ENCODE results near the gene DLK2. TPM values are rescaled to one million over a fixed set of nuclear protein-coding genes. Genes with fewer than 3 reads are reported as not detected.
"Not testable (repeated sequence)": the region's sequence is repeated elsewhere in the genome, so short reads cannot be mapped to it uniquely, and the experiment has no call there.

The DLK2 gene
- total RNA-seq, 2 donors from 2014 or later = 0.27 to 0.28 TPM

DNA sequence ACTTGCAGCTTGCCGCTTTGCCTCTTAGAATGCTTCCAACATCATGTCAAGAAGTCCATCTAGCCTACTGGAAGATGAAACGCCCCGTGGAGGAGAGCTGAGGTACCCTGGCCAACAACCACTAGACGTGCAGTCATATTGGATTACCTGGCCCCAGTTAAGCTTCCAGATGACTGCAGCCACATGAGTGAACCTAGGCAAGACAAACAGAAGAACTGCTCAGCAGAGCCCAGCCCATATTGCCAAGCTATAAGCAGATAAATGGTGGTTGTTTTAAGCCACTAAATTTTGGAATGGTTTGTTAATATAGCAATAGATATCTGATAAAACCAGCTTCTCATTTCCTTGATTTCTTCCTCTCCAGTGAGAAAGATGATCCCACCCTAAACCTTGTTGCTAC is 4.7 kb upstream of the DLK2 start:
- intact Hi-C loops (cut with DNase I, micrococcal nuclease) = no loop called here
- DNase-seq (no peak), ATAC-seq (no peak)

DNA sequence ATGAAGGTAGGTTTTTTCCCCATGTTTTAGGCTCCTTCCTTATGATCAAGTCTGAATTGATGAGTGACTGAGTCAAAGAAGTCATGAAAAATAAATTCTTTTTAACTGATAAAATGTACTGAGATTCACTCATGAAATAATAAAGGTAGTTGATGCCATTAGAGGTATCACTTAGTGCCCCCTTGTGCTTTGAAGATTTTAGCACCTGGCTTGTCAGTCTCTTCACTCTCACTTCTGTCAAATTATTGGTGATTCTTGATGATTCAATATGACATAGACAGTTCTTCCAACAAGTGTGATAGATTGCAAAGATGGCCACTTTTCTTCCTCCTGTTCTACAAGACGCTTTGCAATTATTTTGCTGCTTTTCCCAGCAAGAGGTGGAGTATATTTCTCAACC is 4.2 kb upstream of the DLK2 start:
- intact Hi-C loops (cut with DNase I, micrococcal nuclease) = loop anchor here in 1 of 2 donors (10.0 kb wide), 1 partner anchor 45 kb away; no protein-coding TSS in a partner anchor
- ATAC-seq = no peak
- no peak for DNase-seq

DNA sequence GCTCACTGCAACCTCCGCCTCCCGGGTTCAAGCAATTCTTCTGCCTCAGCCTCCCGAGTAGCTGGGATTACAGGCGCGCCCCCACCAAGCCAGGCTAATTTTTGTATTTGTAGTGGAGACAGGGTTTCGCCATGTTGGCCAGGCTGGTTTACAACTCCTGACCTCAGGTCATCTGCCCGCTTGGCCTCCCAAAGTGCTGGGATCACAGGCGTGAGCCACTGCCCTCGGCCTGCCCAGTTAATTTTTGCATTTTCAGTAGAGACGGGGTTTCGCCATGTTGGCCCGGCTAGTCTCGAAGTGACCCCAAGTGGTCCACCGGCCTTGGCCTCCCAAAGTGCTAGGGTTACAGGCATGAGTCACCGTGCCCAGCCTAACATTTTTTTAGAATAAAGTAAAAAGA is 2.8 kb upstream of the DLK2 start:
- DNase-seq, ATAC-seq: not testable (repeated sequence)
- intact Hi-C loops (cut with DNase I, micrococcal nuclease) = loop anchor here in 1 of 2 donors (10.0 kb wide), 1 partner anchor 47 kb away; no protein-coding TSS in a partner anchor

DNA sequence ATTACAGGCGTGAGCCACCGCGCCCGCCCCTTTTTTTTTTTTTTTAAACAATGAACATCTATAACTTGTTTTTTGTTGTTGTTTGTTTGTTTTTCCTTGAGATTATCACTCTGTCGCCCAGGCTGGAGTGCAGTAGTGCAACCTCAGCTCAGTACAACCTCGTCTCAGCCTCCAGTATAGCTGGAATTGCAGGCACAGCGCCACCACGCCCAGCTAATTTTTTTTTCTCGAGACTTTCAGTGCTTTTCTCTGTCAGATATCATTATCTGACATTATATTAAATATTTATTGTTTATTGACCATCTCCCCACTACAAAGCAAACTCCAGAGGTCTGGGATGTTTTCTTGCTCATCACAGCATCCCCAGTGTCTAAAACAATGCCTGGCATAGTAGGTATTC is 2.3 kb upstream of the DLK2 start:
- intact Hi-C loops (cut with DNase I, micrococcal nuclease) = loop anchor here in 1 of 2 donors (10.0 kb wide), 1 partner anchor 47 kb away; no protein-coding TSS in a partner anchor
- ATAC-seq = no peak
- no peak for DNase-seq

DNA sequence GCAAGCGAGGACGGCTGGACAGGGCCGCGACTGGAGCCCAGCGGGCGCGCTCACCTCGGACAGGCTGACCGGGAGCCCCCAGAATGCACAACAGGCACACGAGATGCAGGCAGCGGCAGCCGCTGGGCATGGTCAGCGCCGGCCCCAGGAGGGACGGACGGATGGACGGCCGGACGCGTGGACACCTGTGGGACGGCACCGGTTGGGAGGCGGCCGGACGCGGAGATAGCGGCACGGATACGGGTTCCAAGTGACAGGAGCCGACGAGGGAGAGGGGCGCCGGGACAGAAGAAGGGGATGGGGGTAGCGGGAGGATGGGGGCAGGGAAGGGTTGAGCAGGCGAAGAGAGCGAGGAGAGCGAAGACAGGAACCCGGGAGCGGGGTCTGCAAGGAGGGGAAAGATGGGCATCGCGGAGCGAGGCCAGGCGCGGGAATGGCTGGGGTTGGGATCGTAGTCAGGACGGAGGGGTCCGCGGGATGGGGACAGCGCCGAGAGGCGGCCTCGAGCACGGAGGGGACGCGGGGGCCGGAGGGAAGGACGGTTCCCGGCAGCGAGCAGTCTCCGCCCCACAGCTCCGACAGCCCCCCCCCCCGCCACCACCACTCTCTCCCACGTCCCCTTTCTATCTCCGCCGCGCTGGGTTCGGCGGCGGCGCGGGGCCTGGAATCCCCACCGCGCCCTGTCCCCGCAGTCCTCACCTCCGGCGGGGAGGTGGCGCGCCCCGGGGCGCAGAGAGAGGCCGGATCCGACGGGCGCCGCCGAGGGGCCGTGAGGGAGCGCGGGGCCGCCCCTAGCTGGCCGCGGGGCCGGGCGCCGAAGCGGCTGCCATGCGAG is 435 bp downstream of the DLK2 start:
- ATAC-seq (peak; percentile 89), DNase-seq (peak; percentile 72 to 88)
- intact Hi-C loops (cut with DNase I, micrococcal nuclease) = loop anchor here (5.0 to 10.0 kb wide), 2 partner anchors 42 to 50 kb away; no protein-coding TSS in a partner anchor

DNA sequence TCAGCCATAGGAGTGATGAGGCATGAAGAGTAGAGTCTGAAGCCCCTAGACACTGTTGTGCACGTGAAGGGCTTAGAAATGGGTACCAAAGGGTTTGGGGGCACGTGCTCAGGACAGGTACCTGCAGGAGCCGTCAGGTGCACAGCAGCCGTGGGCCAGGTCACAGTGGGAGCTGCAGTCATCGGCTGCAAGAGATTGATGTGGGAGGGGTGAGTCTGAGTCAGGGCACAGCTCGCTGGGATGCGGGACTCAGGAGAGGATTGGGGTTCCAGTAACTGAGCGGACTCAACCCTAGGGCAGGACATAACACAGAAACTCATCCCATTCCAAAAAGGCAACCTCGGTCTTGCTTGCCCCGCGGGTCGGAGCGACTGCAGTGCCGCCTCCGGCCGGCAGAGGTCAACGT is 1.1 kb downstream of the DLK2 start:
- ATAC-seq (peak; percentile 28), DNase-seq (no peak)
- intact Hi-C loops (cut with DNase I, micrococcal nuclease) = loop anchor here (5.0 to 10.0 kb wide), 2 partner anchors 43 to 51 kb away; no protein-coding TSS in a partner anchor

DNA sequence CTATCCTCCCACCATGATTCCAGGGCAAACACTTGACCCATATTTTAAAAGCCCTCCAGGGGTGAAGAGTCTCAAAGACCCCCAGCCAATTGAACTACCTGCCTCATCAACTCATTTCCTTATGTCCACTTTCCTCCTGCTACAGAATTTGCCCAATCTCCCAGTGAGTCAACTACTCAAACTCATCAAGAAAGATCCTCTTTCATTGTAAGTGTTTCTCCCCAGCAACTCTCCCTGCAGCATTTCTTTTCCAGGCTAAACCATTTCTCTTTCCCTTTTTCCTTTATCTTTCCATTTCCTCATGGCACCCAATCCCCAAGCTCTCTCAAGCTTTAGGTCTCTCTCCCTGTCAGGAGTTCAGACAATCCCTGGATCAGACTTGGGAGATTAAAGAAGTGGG is 1.5 kb downstream of the DLK2 start:
- intact Hi-C loops (cut with DNase I, micrococcal nuclease) = loop anchor here (5.0 to 10.0 kb wide), 2 partner anchors 43 to 51 kb away; no protein-coding TSS in a partner anchor
- ATAC-seq = no peak
- no peak for DNase-seq

DNA sequence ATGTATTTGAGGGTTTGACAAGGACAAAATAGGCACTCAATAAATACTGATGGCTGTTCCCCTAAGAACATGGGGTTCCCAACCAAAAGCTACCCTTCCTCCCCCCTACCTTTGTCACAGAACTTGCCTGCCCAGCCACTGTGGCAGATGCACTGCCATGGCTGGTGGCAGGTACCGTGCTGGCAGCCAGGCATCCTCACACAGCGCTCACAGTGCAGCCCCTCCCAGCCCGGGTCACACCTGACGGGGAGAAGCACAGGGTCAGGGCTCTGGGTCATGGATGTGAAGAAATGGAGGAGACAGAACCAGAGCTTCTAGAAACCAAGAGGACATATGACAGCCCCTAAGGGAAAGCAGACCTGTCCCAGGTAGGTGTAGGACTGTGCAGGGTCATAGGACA is 2.5 kb downstream of the DLK2 start:
- DNase-seq = no peak
- intact Hi-C loops (cut with DNase I, micrococcal nuclease) = loop anchor here (5.0 to 10.0 kb wide), 2 partner anchors 44 to 52 kb away; no protein-coding TSS in a partner anchor
- no peak for ATAC-seq

DNA sequence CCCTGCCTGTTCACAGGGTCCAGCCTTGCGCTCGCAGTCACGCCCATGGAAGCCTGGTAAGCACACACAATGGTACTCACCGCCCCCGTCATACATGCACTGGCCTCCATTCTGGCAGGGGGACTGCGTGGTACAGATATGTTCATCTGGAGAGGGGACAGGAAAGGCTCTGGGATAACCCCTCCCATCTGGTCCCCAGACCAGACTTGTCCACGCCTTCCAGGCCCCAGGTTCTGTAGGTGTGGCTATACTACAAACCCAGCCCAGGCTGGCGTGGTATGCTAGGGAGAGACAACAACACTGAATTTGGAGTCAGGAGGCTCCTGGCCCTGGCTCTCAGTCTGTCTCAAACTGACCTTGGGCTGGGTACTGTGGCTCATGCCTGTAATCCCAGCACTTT is 3.4 kb downstream of the DLK2 start:
- intact Hi-C loops (cut with DNase I, micrococcal nuclease) = loop anchor here (5.0 to 10.0 kb wide), 2 partner anchors 45 to 53 kb away; no protein-coding TSS in a partner anchor
- no peak for DNase-seq
- ATAC-seq = no peak

DNA sequence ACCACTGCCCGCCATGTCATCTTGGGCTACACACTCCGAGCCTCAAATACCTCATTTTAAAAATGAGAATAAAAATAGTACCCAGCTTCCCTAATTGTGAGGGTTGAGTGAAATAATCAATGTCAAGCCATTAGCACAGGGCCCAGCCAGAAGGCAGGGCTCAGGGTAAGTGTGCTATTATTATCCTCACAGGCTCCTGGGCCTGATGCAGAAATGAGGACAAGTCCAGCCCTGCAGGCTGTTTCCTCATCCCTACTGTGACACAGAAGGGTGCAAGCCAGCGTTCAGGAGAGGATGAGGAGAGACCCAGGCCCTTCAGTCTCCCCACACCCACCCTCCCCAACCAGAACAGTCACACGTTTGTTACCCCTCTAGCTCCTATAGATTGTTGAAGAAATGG is 4.0 kb downstream of the DLK2 start:
- intact Hi-C loops (cut with DNase I, micrococcal nuclease) = loop anchor here (5.0 to 10.0 kb wide), 2 partner anchors 46 to 53 kb away; no protein-coding TSS in a partner anchor
- no peak for DNase-seq
- no peak for ATAC-seq

DNA sequence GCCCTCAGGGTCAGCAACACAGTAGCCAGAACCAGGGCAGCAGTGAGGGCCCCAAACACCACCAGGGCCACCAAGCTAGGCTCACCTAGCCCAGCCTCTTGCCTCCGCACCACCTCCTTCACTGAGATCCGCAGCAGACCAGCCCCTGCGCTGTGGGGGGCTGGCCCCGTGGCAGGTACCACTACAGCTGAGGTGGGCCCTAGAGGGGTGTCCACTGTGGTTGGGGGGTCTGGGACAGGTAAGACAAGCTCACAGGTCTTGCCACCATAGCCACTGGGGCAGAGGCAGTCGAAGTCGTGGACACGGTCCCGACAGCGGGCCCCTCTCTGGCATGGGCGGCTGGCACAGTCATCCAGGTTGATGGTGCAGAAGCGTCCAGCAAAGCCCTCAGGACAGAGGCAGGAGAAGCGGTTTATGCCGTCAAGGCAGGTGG is 4.6 kb downstream of the DLK2 start:
- ATAC-seq = no peak
- intact Hi-C loops (cut with DNase I, micrococcal nuclease) = loop anchor here (5.0 to 10.0 kb wide), 2 partner anchors 47 to 54 kb away; no protein-coding TSS in a partner anchor
- no peak for DNase-seq

DNA sequence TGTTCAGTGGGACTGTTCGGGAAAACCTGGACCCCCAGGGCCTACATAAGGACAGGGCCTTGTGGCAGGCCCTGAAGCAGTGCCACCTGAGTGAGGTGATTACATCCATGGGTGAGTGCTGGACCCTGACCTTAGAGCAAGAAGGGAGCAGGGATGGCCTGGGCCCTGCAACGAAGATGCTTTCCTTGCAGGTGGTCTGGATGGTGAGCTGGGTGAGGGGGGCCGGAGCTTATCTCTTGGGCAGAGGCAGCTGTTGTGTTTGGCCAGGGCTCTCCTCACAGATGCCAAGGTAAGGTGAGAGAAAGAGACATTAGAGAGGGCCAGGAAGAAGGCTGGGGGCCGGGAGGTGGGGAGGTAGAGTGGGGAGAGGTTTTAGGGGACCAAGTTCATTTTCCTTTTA is 6.4 kb downstream of the DLK2 start:
- intact Hi-C loops (cut with DNase I, micrococcal nuclease) = no loop called here
- ATAC-seq (no peak), DNase-seq (no peak)

DNA sequence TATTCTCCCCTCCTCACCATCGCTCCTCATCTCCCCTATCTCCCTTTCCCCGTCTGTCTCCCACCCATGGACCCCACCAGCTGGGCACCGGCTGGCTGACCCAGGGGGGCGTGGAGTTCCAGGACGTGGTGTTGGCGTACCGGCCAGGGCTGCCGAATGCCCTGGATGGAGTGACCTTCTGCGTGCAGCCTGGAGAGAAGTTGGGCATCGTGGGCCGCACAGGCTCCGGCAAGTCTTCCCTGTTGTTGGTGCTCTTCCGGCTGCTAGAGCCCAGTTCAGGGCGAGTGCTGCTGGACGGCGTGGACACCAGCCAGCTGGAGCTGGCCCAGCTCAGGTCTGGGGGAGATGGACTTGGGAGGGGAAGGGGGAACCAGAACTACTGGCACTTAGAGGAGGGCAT is 7.7 kb downstream of the DLK2 start:
- no peak for ATAC-seq
- intact Hi-C loops (cut with DNase I, micrococcal nuclease) = no loop called here

DNA sequence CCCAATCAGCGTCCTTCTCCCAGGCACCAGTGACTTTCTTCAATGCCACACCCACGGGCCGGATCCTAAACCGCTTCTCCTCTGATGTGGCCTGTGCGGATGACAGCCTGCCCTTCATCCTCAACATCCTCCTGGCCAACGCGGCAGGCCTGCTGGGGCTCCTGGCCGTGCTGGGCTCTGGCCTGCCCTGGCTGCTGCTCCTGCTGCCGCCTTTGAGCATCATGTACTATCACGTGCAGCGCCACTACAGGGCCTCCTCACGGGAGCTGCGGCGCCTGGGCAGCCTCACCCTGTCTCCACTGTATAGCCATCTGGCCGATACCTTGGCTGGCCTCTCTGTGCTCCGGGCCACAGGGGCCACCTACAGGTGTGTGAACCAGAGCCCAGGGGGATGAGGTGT is 9.8 kb downstream of the DLK2 start:
- intact Hi-C loops (cut with DNase I, micrococcal nuclease) = no loop called here
- DNase-seq (no peak), ATAC-seq (no peak)

More for the DNA sequence above, 7.7 kb downstream of the DLK2 start:
- DNase-seq = no peak

DNA sequence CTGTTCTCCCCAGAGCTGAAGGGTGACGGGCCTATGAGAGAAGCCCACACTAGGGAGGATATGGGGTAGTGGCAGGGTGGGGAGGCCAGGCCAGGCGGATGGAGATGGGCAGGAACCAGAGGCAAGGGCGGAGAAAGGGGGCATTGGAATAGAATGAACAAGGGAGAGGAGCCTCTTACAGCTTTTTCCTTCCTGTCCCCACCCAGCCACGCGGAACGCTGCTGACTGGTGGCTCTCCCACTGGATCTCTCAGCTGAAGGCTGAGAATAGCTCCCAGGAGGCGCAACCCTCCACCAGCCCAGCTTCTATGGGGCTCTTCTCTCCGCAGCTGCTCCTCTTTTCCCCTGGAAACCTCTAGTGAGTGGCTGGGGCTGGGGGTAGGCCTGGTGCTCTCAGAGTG is 10.8 kb downstream of the DLK2 start:
- DNase-seq = no peak
- intact Hi-C loops (cut with DNase I, micrococcal nuclease) = no loop called here
- no peak for ATAC-seq

DNA sequence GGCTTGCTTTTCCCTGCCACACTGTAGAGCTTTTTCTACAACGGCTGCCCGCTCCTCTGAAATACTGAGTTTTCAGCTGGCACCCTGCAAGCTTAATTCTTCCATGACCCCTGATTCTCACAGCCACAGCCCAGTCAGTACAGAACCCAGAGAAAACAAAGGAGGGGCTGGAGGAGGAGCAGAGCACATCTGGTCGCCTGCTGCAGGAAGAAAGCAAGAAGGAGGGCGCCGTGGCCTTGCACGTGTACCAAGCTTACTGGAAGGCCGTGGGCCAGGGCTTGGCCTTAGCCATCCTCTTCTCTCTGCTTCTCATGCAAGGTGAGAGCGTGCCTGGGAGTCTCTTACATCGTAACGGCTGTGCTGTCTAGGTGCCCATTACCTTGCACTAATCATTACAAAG is 11.3 kb downstream of the DLK2 start:
- no peak for ATAC-seq
- intact Hi-C loops (cut with DNase I, micrococcal nuclease) = no loop called here

DNA sequence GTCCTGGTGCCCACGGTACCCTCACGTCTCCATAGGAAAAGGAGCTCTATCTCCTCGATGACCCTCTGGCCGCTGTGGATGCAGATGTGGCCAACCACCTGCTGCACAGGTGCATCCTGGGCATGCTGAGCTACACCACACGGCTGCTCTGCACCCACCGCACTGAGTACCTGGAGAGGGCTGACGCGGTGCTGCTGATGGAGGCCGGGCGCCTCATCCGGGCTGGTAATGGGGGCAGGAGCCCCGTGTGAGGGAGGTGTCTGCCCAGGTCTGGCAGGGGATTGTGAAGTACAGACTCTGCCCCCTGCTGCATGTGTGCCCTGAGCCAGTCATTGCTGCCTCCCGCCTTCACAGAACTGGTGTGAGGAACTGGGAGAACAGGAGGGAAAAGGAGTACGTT is 12.4 kb downstream of the DLK2 start:
- intact Hi-C loops (cut with DNase I, micrococcal nuclease) = no loop called here
- ATAC-seq (no peak), DNase-seq (no peak)

More for the DNA sequence above, 11.3 kb downstream of the DLK2 start:
- no peak for DNase-seq

DNA sequence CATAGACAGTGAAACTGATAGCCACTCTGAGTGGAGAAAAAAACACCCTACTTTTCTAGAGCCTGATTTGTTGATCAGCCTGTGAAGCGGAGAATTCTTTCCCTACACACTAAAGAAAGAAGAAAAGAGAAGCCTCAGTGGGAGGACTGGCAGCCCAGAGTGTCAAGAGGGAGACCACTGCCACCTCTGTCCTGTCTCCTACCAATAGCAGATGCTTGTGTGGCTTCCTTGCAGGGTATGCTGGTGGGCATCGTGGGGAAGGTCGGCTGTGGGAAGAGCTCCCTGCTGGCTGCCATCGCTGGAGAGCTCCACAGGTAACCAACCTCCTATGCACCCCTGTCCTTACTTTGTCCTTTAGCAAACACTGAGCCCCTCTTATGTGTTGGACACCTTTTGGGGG is 17.6 kb downstream of the DLK2 start:
- ATAC-seq = no peak
- intact Hi-C loops (cut with DNase I, micrococcal nuclease) = no loop called here
- DNase-seq = no peak

DNA sequence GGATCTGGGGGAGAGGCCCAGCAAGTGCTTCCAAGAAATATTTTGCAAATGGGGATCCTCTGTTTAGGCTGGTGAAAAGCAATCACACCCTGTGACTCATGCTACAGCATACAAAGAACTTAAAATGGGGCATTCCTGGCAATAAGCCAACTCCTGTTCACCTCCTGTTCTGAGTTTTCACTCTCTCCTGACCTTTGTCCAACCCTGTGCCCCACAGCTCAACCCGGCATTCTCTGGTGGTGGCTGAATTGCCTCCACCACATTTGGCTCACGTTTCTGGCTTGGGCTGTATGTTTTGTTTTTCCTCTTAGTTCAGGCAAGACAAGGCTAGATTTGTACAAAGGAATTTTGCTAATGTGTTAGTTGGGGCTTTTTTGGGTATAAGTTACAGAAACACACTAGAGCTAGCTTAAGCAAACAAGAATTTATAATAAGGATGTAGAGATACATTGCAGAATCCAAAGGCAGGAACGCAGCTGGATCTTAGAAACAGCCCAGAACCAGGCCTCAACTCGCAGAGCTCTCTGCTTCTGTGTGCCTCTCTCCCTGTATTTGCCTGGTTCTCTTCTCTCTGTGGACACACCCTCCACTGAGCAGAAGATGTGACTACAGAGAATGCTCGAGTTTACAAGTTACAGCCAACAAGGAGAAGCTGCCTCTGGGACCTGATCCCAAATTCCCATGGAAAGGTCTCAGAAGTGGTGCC is 18.6 kb downstream of the DLK2 start:
- peak; percentile 25 to 56 for DNase-seq
- peak; percentile 79 for ATAC-seq
- intact Hi-C loops (cut with DNase I, micrococcal nuclease) = no loop called here
